A673 (cell line): ENCODE data around the gene RAG2. TPM values are rescaled to one million over a fixed set of nuclear protein-coding genes. Genes with fewer than 3 reads are reported as not detected.

Source experiments
- BruUV-seq: library from RNA; stranded (reverse); fragments of 400-500 nt; replicated peaks from 2 replicates; lab custom pipeline; 2021; lab: Mats Ljungman, UMichigan
- CTCF ChIA-PET: fragments of 300-600 bp; sonication (Branson Sonifier 250); formaldehyde crosslinking; loops from one replicate; lab custom pipeline; 2022; ENCODE audit warnings: antibody characterized with exemption; lab: Charles Lee
- POLR2A ChIA-PET: fragments of 300-600 bp; sonication (Branson Sonifier 250); formaldehyde crosslinking; loops from one replicate; lab custom pipeline; 2022; ENCODE audit warnings: antibody characterized with exemption; ENCODE audit not compliant: low non-redundant PET; lab: Charles Lee
- DNase-seq: peaks from one replicate; pipeline ENCODE4 v3.0.0-alpha.2; 2015; ENCODE audit warnings: low spot score
- H3K27ac ChIP-seq: fragments of 200-600 bp; sonication (generic); 2 replicates; pipeline ENCODE4 v1.5.1; 2016; ENCODE audit warnings: mixed run types, low read depth, mild to moderate bottlenecking, mixed read lengths, antibody characterized with exemption, low read length; ENCODE audit not compliant: poor library complexity, severe bottlenecking
- H3K27me3 ChIP-seq: fragments of 200-600 bp; sonication (generic); replicated peaks from 2 replicates; pipeline ENCODE4 v1.6.1; 2017; ENCODE audit warnings: mixed run types, low read depth, mild to moderate bottlenecking, mixed read lengths, antibody characterized with exemption, low read length; ENCODE audit not compliant: insufficient read depth, poor library complexity
- H3K36me3 ChIP-seq: fragments of 200-600 bp; sonication (generic); 2 replicates; pipeline ENCODE4 v1.6.1; 2016; ENCODE audit warnings: mixed run types, mild to moderate bottlenecking, mixed read lengths, antibody characterized with exemption, low read length; ENCODE audit not compliant: insufficient read depth, poor library complexity, severe bottlenecking
- H3K4me1 ChIP-seq: fragments of 200-600 bp; sonication (generic); 2 replicates; pipeline ENCODE4 v1.6.1; 2017; ENCODE audit warnings: mixed run types, mild to moderate bottlenecking, mixed read lengths, antibody characterized with exemption, low read length; ENCODE audit not compliant: insufficient read depth, poor library complexity, severe bottlenecking
- H3K4me3 ChIP-seq: fragments of 200-600 bp; sonication (generic); 2 replicates; pipeline ENCODE4 v1.5.1; 2016; ENCODE audit warnings: low read depth, mixed run types, mild to moderate bottlenecking, mixed read lengths, low read length; ENCODE audit not compliant: poor library complexity, severe bottlenecking
- H3K9me3 ChIP-seq: fragments of 200-600 bp; sonication (generic); 2 replicates; pipeline ENCODE4 v1.6.1; 2016; ENCODE audit warnings: mixed run types, low read depth, mild to moderate bottlenecking, mixed read lengths, antibody characterized with exemption, low read length; ENCODE audit not compliant: poor library complexity, severe bottlenecking
- EZH2 ChIP-seq: fragments of 200-600 bp; sonication (generic); IDR thresholded peaks from 2 replicates; pipeline ENCODE4 v1.6.1; 2017; ENCODE audit warnings: borderline replicate concordance, low read depth, mild to moderate bottlenecking, mixed read lengths, antibody characterized with exemption, low read length; ENCODE audit not compliant: poor library complexity, severe bottlenecking
- intact Hi-C: fragments of 100-400 bp; cut with micrococcal nuclease; formaldehyde crosslinking; loops from one replicate; pipeline ENCODE4 v1.10.0; 2022; ENCODE audit not compliant: unreplicated experiment
- total RNA-seq: library from RNA; stranded (reverse); gene quantifications from 2 replicates; pipeline ENCODE4 v1.2.3, GENCODE V29; 2021
- TF ChIP-seq, protein P1 (sequence below): fragments of 300-800, 200-600 bp; sonication (generic); conservative IDR thresholded peaks from 2 replicates; pipeline ENCODE4 v1.5.1; 2017; ENCODE audit warnings: low read depth, mild to moderate bottlenecking, antibody characterized with exemption, low read length, moderate library complexity, mixed read lengths

The RAG2 gene
- total RNA-seq, 1 experiment from 2014 or later, result not detected

DNA sequence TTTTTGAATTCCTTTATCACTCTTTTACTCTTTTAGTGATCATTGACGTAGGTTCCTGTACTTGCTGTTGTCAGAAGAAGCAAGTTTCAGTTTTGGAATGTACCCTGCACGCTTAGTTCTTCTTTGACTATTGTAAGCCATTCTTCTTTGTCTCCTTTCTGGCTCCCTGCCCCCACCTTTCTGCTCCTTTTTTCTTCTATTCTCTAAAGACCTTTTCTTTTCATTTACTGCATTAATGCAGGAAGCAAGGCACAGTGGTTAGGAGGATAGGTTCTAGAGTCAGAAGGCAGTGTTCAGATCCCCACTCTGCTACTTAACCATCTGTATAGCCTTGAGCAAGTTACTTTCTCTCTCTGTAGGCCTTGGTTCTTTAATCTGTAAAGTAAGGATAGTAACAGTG, 33.7 kb upstream of the RAG2 start:
- TF ChIP-seq EZH2, result no peak
- TF ChIP-seq, protein P1, sequence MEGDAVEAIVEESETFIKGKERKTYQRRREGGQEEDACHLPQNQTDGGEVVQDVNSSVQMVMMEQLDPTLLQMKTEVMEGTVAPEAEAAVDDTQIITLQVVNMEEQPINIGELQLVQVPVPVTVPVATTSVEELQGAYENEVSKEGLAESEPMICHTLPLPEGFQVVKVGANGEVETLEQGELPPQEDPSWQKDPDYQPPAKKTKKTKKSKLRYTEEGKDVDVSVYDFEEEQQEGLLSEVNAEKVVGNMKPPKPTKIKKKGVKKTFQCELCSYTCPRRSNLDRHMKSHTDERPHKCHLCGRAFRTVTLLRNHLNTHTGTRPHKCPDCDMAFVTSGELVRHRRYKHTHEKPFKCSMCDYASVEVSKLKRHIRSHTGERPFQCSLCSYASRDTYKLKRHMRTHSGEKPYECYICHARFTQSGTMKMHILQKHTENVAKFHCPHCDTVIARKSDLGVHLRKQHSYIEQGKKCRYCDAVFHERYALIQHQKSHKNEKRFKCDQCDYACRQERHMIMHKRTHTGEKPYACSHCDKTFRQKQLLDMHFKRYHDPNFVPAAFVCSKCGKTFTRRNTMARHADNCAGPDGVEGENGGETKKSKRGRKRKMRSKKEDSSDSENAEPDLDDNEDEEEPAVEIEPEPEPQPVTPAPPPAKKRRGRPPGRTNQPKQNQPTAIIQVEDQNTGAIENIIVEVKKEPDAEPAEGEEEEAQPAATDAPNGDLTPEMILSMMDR, result no peak
- H3K4me3 ChIP-seq, result no peak overlapping the region
- no peaks in the 10 kb centered on the region for H3K4me1 ChIP-seq
- no TSS peak for BruUV-seq
- ChIA-PET POLR2A (no interaction called here), CTCF (no interaction called here)
- no peak overlapping the region for H3K27ac ChIP-seq
- no peak for DNase-seq
- no peaks in the 10 kb centered on the region for H3K27me3 ChIP-seq
- intact Hi-C loops, result no loop called here
- no peaks in the 10 kb centered on the region for H3K9me3 ChIP-seq
- no peaks in the 10 kb centered on the region for H3K36me3 ChIP-seq

DNA sequence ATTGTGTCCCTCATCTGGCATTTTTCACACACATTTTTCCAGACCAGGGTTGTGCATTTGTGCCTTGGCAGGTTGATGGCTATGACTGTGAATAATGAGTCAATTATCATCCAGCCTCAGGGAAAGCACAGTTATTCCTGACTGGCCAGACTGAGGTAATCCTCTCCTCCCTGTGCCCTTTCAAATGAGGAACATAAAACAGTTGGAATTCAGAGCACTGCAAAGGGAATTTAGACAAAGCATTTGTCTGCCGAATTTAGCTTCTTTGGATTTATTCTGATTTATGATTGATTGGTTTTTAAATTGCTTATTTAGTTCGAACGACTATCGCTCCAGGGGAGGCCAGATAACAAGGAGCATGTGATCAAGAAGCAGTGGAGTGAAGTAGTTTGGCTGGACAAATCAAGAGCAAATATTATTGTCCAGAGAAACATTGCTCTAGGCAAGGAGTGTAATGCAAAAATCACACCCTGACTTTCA, 30.8 kb upstream of the RAG2 start:
- TF ChIP-seq, protein P1, result no peak
- TF ChIP-seq EZH2, result no peak
- intact Hi-C loops, result no loop called here
- no TSS peak for BruUV-seq
- Histone ChIP-seq H3K36me3 (no peaks in the 10 kb centered on the region), H3K9me3 (no peaks in the 10 kb centered on the region), H3K27me3 (no peaks in the 10 kb centered on the region), H3K4me1 (no peaks in the 10 kb centered on the region), H3K27ac (no peak overlapping the region), H3K4me3 (no peak overlapping the region)
- ChIA-PET POLR2A (no interaction called here), CTCF (no interaction called here)
- no peak for DNase-seq

DNA sequence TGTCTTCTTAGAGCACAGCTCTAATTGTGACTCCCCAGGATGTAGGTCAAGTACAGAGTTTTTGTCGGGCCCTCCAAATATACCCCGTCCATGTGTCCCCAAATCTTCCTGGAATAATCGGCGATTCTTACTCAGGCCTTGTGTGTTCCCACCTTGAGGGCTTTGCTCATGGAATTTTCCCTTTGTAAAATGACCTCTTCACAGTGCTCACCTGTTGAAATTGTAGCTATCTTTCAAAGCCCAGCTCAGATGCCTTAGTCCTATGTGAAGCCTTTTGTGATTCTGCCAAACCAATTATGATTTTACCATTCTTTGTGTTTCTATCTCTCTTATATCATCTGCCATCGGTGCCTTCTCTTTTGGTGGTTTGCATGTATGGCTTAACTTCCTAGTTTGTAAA, 30.1 kb upstream of the RAG2 start:
- Histone ChIP-seq H3K4me3 (no peak overlapping the region), H3K9me3 (no peaks in the 10 kb centered on the region), H3K27ac (no peak overlapping the region), H3K27me3 (no peaks in the 10 kb centered on the region), H3K36me3 (no peaks in the 10 kb centered on the region), H3K4me1 (no peaks in the 10 kb centered on the region)
- CTCF ChIA-PET, result no interaction called here
- no peak for TF ChIP-seq EZH2
- TF ChIP-seq, protein P1, result no peak
- intact Hi-C loops, result no loop called here
- DNase-seq, result no peak
- POLR2A ChIA-PET, result no interaction called here
- no TSS peak for BruUV-seq
